Lower lobe of right lung (tissue), 2 donors: Measurements from ENCODE around the gene PRDM16. TPM values are rescaled to one million over a fixed set of nuclear protein-coding genes. Genes with fewer than 3 reads are reported as not detected.
A peak's percentile ranks its signal among the peaks of the same experiment; 100 is the strongest.

Experiments
- ATAC-seq, 2 donors: fragments of 200-7000 bp; cut with Tn5 transposase; one replicate each; pipeline ENCODE4 v1.9.1; 2020 to 2022; ENCODE audit warnings: mild to moderate bottlenecking in 2 of 2, moderate library complexity in 2 of 2
- DNase-seq: peaks from one replicate; pipeline ENCODE4 v3.0.0-alpha.2; 2020
- H3K27ac ChIP-seq: fragments of 200-600 bp; one replicate; pipeline ENCODE4 v1.8.0; 2022
- H3K27me3 ChIP-seq: fragments of 200-600 bp; one replicate; pipeline ENCODE4 v1.8.0; 2022; ENCODE audit warnings: low read depth
- H3K36me3 ChIP-seq: fragments of 200-600 bp; one replicate; pipeline ENCODE4 v1.8.0; 2022; ENCODE audit warnings: mild to moderate bottlenecking
- H3K4me1 ChIP-seq: fragments of 200-600 bp; one replicate; pipeline ENCODE4 v1.8.0; 2022
- H3K4me3 ChIP-seq: fragments of 200-600 bp; one replicate; pipeline ENCODE4 v1.8.0; 2022; ENCODE audit warnings: mild to moderate bottlenecking
- H3K9me3 ChIP-seq: fragments of 200-600 bp; one replicate; pipeline ENCODE4 v1.8.0; 2022
- CTCF ChIP-seq: fragments of 200-600 bp; IDR thresholded peaks from one replicate; pipeline ENCODE4 v1.8.0; 2022; ENCODE audit warnings: antibody characterized with exemption, mild to moderate bottlenecking
- intact Hi-C: fragments of 100-400 bp; cut with DNase I; formaldehyde crosslinking; loops from one replicate; pipeline ENCODE4 v1.11.0; 2022
- total RNA-seq: library from RNA; stranded (reverse); fragmentation: NEBNext Ultra II Directional; extraction: Animal tissue kit (Norgen Biotek cat#: 25700); gene quantifications from one replicate; pipeline ENCODE4 v1.2.1, GENCODE V29; 2021
- donor health status: DM: no; HTN: yes; CAD: no; lungs with severe emphysema.

Gene PRDM16
- total RNA-seq, 1 donor from 2014 or later: 19.2 TPM

GRCh38 chr1:3026581-3027391 lies 42.2 kb upstream of the PRDM16 start:
- TF ChIP-seq CTCF: no peak
- intact Hi-C loops: no loop called here
- ATAC-seq (no peak), DNase-seq (no peak)
- Histone ChIP-seq H3K4me3 (no peak overlapping the region), H3K36me3 (no peaks in the 10 kb centered on the region), H3K27me3 (peaks cover 32% of the 10 kb centered on the region), H3K27ac (no peak overlapping the region), H3K9me3 (no peaks in the 10 kb centered on the region), H3K4me1 (no peaks in the 10 kb centered on the region)

GRCh38 chr1:3027611-3028371 lies 41.2 kb upstream of the PRDM16 start:
- intact Hi-C loops: no loop called here
- DNase-seq (no peak), ATAC-seq (no peak)
- H3K27me3 ChIP-seq: peaks cover 36% of the 10 kb centered on the region
- no peak overlapping the region for H3K27ac ChIP-seq
- TF ChIP-seq CTCF: no peak
- no peaks in the 10 kb centered on the region for H3K36me3 ChIP-seq
- no peaks in the 10 kb centered on the region for H3K4me1 ChIP-seq
- H3K9me3 ChIP-seq: no peaks in the 10 kb centered on the region
- no peak overlapping the region for H3K4me3 ChIP-seq

GRCh38 chr1:3028531-3029282 lies 40.3 kb upstream of the PRDM16 start:
- ATAC-seq: no peak
- intact Hi-C loops: no loop called here
- Histone ChIP-seq H3K4me3 (no peak overlapping the region), H3K27ac (no peak overlapping the region), H3K36me3 (no peaks in the 10 kb centered on the region), H3K9me3 (no peaks in the 10 kb centered on the region), H3K27me3 (peaks cover 36% of the 10 kb centered on the region), H3K4me1 (no peaks in the 10 kb centered on the region)
- no peak for TF ChIP-seq CTCF
- no peak for DNase-seq

- Histone ChIP-seq H3K27ac (no peak overlapping the region), H3K4me3 (no peak overlapping the region), H3K27me3 (peaks cover 36% of the 10 kb centered on the region), H3K9me3 (no peaks in the 10 kb centered on the region), H3K4me1 (no peaks in the 10 kb centered on the region), H3K36me3 (no peaks in the 10 kb centered on the region)
- intact Hi-C loops: no loop called here
- DNase-seq: no peak
- TF ChIP-seq CTCF: no peak
- ATAC-seq: no peak
These were observed 39.5 kb upstream of the PRDM16 start for GRCh38 chr1:3029481-3029961.

GRCh38 chr1:3029991-3030662 lies 38.9 kb upstream of the PRDM16 start:
- TF ChIP-seq CTCF: no peak
- no peak overlapping the region for H3K4me3 ChIP-seq
- H3K27me3 ChIP-seq: peaks cover 36% of the 10 kb centered on the region
- no peaks in the 10 kb centered on the region for H3K36me3 ChIP-seq
- H3K4me1 ChIP-seq: no peaks in the 10 kb centered on the region
- no peak for DNase-seq
- intact Hi-C loops: no loop called here
- H3K9me3 ChIP-seq: no peaks in the 10 kb centered on the region
- peak in 1 of 2 donors; percentile 11 for ATAC-seq
- no peak overlapping the region for H3K27ac ChIP-seq
